T-helper 2 cell (primary cell): ENCODE results near the gene EIF3I.

Source experiments
- DNase-seq, 5 experiments: peaks; one replicate each; pipeline versions ENCODE4 v3.0.0 to v3.0.0-alpha.2; 2012 to 2022

EIF3I gene

DNA sequence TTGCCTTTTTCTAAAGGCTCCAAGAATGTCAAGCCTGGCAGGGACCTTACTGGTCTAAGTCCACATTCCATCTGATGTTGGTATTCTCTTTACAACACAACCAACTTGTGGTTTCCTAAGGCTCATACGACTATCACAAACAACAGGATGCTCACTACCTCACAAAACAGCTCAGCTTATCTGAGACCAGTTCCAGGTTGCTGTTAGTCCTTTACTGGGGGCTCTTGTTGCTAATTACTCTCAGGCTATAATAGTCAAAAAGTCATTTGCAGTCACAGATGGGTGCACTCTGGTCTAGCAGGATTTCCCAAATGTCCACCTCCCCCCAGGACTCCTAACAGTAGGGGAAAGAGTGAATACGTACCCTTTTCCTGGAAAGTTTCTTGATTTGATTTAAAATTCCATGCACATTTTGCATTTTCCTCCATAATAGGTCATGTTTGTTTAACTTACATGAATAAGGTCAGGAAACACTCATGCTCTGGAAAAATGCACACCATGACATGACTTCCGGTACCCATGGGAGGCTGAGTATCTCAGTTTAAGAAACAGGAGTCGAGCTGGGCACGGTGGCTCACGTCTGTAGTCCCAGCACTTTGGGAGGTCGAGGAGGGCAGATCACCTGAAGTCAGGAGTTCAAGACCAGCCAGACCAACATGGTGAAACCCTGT is 44.8 kb downstream of the EIF3I start:
- DNase-seq: peak in 1 of 5 experiments; percentile 88

DNA sequence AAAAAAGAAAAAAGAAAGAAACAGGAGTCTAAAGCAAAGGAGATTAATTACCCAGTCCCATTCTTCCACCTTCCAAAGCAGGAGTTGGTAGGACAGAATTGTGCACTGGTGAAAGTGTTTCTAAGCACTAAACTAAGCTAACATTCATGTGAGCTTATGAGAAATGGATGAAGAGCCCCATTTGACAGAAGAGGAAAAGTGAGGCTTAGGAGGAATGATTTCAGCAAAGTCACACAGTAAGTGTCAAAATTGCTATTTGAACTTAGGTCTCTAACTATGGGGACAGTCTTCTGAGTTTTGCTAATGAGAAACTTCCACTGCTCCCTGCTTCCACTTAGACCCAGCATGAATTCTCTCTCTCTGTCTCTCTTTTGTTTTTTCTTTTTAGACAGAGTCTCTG is 47.5 kb downstream of the EIF3I start:
- no peak for DNase-seq

DNA sequence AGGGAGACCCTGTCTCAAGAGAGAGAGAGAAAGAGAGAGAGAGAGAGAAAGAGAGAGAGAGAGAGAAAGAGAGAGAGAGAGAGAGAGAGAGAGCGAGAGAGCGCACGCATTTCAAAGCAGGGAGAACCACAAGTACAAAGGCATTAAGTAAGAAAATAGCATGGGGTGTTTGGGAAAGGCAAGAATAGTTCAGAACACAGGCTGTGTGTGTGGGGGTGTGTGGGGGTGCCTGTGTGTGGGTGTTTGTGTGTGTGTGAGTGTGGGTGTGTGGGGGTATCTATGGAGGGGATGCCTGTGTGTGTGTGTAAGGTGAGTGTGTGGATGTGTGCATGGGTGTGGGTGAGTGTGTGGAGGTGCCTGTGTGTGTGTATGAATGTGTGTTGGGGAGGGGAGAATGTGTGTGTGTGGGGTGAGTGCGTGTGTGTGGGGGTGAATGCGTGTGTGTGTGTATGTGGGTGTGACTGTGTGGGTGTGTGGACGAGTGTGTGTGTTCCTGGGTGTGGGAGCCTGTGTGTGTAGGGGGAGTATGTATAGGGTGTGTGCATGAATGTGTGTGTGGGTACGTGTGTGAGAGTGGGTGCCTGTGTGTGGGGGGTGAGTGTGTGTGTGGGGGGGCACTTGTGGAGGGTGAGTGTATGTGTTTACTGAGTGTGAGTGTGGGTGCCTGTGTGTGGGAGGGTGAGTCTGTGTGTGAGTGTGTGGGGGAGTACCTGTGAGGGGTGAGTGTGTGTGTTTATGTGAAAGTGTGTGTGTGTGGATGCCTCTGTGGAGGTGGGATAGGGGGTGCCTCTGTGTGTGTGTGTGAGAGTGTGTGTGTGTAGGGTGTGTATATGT is 50.6 kb downstream of the EIF3I start:
- peak in 1 of 5 experiments; percentile 59 for DNase-seq

DNA sequence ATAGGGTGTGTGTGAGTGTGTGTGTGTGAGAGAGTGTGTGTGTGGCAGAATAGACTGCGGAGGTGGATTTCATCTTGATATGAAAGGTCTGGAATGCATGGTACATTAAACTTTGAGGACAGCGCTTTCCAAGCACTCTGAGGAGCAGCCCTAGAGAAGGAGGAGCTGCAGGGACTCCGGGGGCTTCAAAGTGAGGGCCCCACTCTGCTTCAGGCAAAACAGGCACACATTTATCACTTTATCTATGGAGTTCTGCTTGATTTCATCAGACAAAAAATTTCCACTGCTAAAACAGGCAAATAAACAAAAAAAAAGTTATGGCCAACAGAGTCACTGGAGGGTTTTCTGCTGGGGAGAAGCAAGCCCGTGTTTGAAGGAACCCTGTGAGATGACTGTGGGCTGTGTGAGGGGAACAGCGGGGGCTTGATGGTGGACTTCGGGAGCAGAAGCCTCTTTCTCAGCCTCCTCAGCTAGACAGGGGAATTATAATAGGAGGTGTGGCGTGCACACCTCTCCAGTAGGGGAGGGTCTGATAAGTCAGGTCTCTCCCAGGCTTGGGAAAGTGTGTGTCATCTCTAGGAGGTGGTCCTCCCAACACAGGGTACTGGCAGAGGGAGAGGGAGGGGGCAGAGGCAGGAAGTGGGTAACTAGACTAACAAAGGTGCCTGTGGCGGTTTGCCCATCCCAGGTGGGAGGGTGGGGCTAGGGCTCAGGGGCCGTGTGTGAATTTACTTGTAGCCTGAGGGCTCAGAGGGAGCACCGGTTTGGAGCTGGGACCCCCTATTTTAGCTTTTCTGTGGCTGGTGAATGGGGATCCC is 51.4 kb downstream of the EIF3I start:
- peak; percentile 35 to 88 (median 75) for DNase-seq

DNA sequence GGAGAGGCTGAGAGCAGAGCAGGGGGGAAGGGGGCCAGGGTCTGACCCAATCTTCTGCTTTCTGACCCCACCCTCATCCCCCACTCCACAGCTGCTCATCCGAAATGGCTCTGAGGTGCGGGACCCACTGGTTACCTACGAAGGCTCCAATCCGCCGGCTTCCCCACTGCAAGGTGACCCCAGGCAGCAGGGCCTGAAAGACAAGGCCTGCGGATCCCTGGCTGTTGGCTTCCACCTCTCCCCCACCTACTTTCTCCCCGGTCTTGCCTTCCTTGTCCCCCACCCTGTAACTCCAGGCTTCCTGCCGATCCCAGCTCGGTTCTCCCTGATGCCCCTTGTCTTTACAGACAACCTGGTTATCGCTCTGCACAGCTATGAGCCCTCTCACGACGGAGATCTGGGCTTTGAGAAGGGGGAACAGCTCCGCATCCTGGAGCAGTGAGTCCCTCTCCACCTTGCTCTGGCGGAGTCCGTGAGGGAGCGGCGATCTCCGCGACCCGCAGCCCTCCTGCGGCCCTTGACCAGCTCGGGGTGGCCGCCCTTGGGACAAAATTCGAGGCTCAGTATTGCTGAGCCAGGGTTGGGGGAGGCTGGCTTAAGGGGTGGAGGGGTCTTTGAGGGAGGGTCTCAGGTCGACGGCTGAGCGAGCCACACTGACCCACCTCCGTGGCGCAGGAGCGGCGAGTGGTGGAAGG is 52.6 kb downstream of the EIF3I start:
- no peak for DNase-seq

DNA sequence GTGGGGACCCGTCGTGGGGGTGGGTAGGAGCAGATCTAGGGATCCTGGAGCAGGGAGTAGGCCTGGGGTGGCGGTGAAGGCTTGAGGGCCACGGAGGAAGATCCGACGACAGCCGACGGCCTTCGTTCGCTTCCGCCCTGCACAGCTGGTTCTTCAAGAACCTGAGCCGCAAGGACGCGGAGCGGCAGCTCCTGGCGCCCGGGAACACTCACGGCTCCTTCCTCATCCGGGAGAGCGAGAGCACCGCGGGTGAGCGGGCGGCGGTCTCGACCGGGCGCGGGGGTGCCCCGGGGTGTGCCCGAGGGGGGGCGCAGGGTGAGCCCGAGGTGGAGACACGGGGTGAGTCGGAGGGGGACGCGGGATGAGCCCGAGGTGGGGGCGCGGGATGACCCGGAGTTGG is 53.2 kb downstream of the EIF3I start:
- no peak for DNase-seq

DNA sequence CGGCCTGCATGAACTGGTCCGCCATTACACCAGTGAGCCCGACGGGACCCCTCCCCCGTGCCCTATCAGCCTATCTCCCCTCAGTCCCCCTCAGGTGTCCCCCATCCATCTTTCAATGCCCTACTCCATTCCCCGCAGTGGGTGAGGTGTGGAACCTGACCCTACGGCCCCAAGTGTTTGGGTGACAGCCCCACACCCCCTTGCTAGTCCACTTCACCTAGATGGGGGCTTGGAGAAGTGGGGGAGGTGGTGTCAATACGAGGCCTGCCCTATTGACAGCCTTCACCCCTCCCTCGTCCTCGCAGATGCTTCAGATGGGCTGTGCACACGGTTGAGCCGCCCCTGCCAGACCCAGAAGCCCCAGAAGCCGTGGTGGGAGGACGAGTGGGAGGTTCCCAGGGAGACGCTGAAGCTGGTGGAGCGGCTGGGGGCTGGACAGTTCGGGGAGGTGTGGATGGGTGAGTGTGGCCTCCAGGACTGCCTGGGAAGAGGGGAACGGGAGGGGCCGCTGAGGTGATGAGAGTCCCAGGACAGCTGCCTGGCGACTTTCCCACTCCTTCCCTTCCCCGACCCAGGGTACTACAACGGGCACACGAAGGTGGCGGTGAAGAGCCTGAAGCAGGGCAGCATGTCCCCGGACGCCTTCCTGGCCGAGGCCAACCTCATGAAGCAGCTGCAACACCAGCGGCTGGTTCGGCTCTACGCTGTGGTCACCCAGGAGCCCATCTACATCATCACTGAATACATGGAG is 54.0 kb downstream of the EIF3I start:
- no peak for DNase-seq
